Neuronal stem cell (in vitro differentiated cells): ENCODE measurements around the gene MVP.
A peak's percentile ranks its signal among the peaks of the same experiment; 100 is the strongest.

Source experiments
- DNase-seq: peaks from one replicate; pipeline ENCODE4 v3.0.0-alpha.2; 2013; ENCODE audit warnings: low spot score
- H2AFZ ChIP-seq: one replicate; pipeline ENCODE4 v1.6.1; 2013; ENCODE audit warnings: mild to moderate bottlenecking, low read length, inconsistent platforms
- H2AK5ac ChIP-seq: 2 replicates; pipeline ENCODE4 v1.6.1; 2013; ENCODE audit warnings: low read depth, mild to moderate bottlenecking, inconsistent platforms, low read length, moderate library complexity, mixed read lengths
- H2BK120ac ChIP-seq: 2 replicates; pipeline ENCODE4 v1.6.1; 2013; ENCODE audit warnings: low read depth, mild to moderate bottlenecking, inconsistent platforms, low read length, moderate library complexity, mixed read lengths
- H2BK12ac ChIP-seq: one replicate; pipeline ENCODE4 v1.6.1; 2013; ENCODE audit warnings: low read length, inconsistent platforms
- H2BK15ac ChIP-seq: 2 replicates; pipeline ENCODE4 v1.6.1; 2013; ENCODE audit warnings: mild to moderate bottlenecking, low read length, inconsistent platforms, mixed read lengths
- H2BK5ac ChIP-seq: one replicate; pipeline ENCODE4 v1.6.1; 2013; ENCODE audit warnings: inconsistent platforms, mild to moderate bottlenecking, low read length, moderate library complexity
- H3K14ac ChIP-seq: one replicate; pipeline ENCODE4 v1.6.1; 2013; ENCODE audit warnings: low read length, inconsistent platforms
- H3K18ac ChIP-seq: 2 replicates; pipeline ENCODE4 v1.6.1; 2013; ENCODE audit warnings: low read length, inconsistent platforms
- H3K23ac ChIP-seq: 2 replicates; pipeline ENCODE4 v1.6.1; 2013; ENCODE audit warnings: low read depth, mild to moderate bottlenecking, mixed read lengths, low read length, inconsistent platforms; ENCODE audit not compliant: poor library complexity
- H3K27ac ChIP-seq: replicated peaks from 3 replicates; pipeline ENCODE4 v1.5.1; 2013; ENCODE audit warnings: low read length, inconsistent platforms
- H3K27me3 ChIP-seq, 3 experiments: 2 replicates each; pipeline ENCODE4 v1.6.1; 2013; ENCODE audit warnings: low read length in 3 of 3, mild to moderate bottlenecking in 2 of 3, inconsistent platforms in 1 of 3, low read depth in 1 of 3, mixed read lengths in 1 of 3, moderate library complexity in 1 of 3; ENCODE audit not compliant: control insufficient read depth in 3 of 3, insufficient read depth in 3 of 3
- H3K36me3 ChIP-seq, 2 donors: replicated peaks in 1 of 2; 2 replicates each; pipeline ENCODE4 v1.6.1; 2013; ENCODE audit warnings: low read length in 2 of 2; ENCODE audit not compliant: control insufficient read depth in 2 of 2, insufficient read depth in 2 of 2
- H3K4ac ChIP-seq: 2 replicates; pipeline ENCODE4 v1.6.1; 2013; ENCODE audit warnings: inconsistent platforms, mild to moderate bottlenecking, low read length, moderate library complexity
- H3K4me1 ChIP-seq, 2 donors: 1 replicate in 1 of 2; 2 replicates in 1 of 2; pipeline ENCODE4 v1.6.1; 2013; ENCODE audit warnings: low read length in 2 of 2, low read depth in 1 of 2; ENCODE audit not compliant: control insufficient read depth in 2 of 2, insufficient read depth in 1 of 2
- H3K4me2 ChIP-seq: one replicate; pipeline ENCODE4 v1.6.1; 2013; ENCODE audit warnings: mild to moderate bottlenecking, low read length, inconsistent platforms; ENCODE audit not compliant: insufficient read depth, poor library complexity, severe bottlenecking
- H3K4me3 ChIP-seq, 2 donors: 2 replicates each; pipeline ENCODE4 v1.5.1; 2013; ENCODE audit warnings: low read length in 2 of 2, mild to moderate bottlenecking in 2 of 2, inconsistent platforms in 1 of 2, moderate library complexity in 1 of 2
- H3K79me1 ChIP-seq: one replicate; pipeline ENCODE4 v1.6.1; 2013; ENCODE audit warnings: low read depth, mild to moderate bottlenecking, inconsistent platforms, low read length, moderate library complexity
- H3K9ac ChIP-seq: one replicate; pipeline ENCODE4 v1.6.1; 2013; ENCODE audit warnings: mild to moderate bottlenecking, low read depth, low read length, inconsistent platforms; ENCODE audit not compliant: poor library complexity
- H3K9me3 ChIP-seq, 2 donors: replicated peaks in 1 of 2; 2 replicates each; pipeline versions ENCODE3 to v1.6.1; 2013; ENCODE audit warnings: low read length in 2 of 2, mild to moderate bottlenecking in 2 of 2, inconsistent platforms in 1 of 2, low read depth in 1 of 2, mixed read lengths in 1 of 2, moderate library complexity in 1 of 2; ENCODE audit not compliant: control insufficient read depth in 2 of 2, insufficient read depth in 1 of 2
- H4K8ac ChIP-seq: one replicate; pipeline ENCODE4 v1.6.1; 2013; ENCODE audit warnings: low read depth, mild to moderate bottlenecking, inconsistent platforms, low read length, moderate library complexity
- H4K91ac ChIP-seq: one replicate; pipeline ENCODE4 v1.6.1; 2013; ENCODE audit warnings: low read length, low read depth, mild to moderate bottlenecking, inconsistent platforms; ENCODE audit not compliant: poor library complexity
- WGBS, 2 donors: extraction: QIAGEN DNeasy Blood & Tissue Kit; methylation state at CpG; one replicate each; pipeline ENCODE4 v1.1.7; 2013; ENCODE audit warnings: missing lambda C conversion rate in 2 of 2, mixed read lengths in 1 of 2; ENCODE audit not compliant: insufficient read length in 2 of 2, insufficient replicate concordance in 1 of 2; ENCODE audit errors: extremely low coverage in 2 of 2; 5-methylcytosine and 5-hydroxymethylcytosine counted together

MVP gene

GRCh38 chr16:29858149-29858849, 38.0 kb downstream of the MVP start:
- Histone ChIP-seq H3K18ac (no peak overlapping the region), H3K9me3 (no peaks in the 10 kb centered on the region), H3K14ac (no peak overlapping the region), H3K36me3 (peaks cover 20 to 22% of the 10 kb centered on the region in 2 donors), H4K8ac (no peak overlapping the region), H2BK120ac (no peak overlapping the region), H3K23ac (no peak overlapping the region), H4K91ac (no peak overlapping the region), H3K4ac (no peak overlapping the region), H2AFZ (no peak overlapping the region), H2BK15ac (no peak overlapping the region), H2BK12ac (no peak overlapping the region), H3K27ac (no peak overlapping the region), H3K79me1 (peaks cover 7% of the 10 kb centered on the region), H3K4me3 (no peak overlapping the region), H2AK5ac (no peak overlapping the region), H3K9ac (peak overlapping the region; percentile 4), H3K4me2 (no peak overlapping the region), H3K4me1 (peaks cover 4 to 5% of the 10 kb centered on the region in 2 donors), H2BK5ac (no peak overlapping the region), H3K27me3 (no peaks in the 10 kb centered on the region)
- DNase-seq = no peak
- WGBS, 2 donors = no CpG with 5 or more reads among the region's 10 CpGs

GRCh38 chr16:29858974-29859373, 38.7 kb downstream of the MVP start:
- no peak overlapping the region for H3K4me3 ChIP-seq
- no peak for DNase-seq
- H2BK5ac ChIP-seq = no peak overlapping the region
- no peak overlapping the region for H2BK15ac ChIP-seq
- no CpG with 5 or more reads among the region's 19 CpGs for WGBS, 2 donors
- no peak overlapping the region for H3K27ac ChIP-seq
- no peak overlapping the region for H3K4ac ChIP-seq
- H3K18ac ChIP-seq = no peak overlapping the region
- H3K14ac ChIP-seq = no peak overlapping the region
- no peak overlapping the region for H2AFZ ChIP-seq
- peaks cover 20 to 22% of the 10 kb centered on the region in 2 donors for H3K36me3 ChIP-seq
- H4K8ac ChIP-seq = peak overlapping the region; percentile 57
- H3K9ac ChIP-seq = no peak overlapping the region
- H3K4me2 ChIP-seq = no peak overlapping the region
- no peak overlapping the region for H2BK120ac ChIP-seq
- no peak overlapping the region for H3K23ac ChIP-seq
- H3K9me3 ChIP-seq = no peaks in the 10 kb centered on the region
- no peak overlapping the region for H2AK5ac ChIP-seq
- H3K4me1 ChIP-seq = peaks cover 4 to 8% of the 10 kb centered on the region in 2 donors
- peaks cover 7% of the 10 kb centered on the region for H3K79me1 ChIP-seq
- H2BK12ac ChIP-seq = no peak overlapping the region
- H4K91ac ChIP-seq = no peak overlapping the region
- H3K27me3 ChIP-seq = no peaks in the 10 kb centered on the region

DNA sequence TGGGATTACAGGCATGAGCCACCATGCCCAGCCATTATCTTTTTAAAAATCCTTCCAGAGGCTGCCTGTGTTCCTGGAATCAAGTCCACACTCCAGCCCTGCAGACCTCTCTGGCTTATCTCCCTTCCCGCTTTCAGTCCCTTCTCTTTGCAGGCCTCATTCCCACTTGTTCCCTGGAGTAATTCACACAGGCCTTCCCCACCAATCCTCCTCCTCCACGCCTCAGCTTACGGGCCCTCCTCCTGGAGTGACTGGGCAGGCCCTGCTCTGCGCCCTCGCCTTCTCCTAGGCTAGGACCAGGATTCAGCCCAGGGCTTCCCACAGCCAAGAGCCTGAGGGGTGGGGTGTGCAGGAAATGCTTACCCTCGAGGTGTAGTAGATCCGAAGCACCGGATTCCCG, 40.0 kb downstream of the MVP start:
- WGBS, 2 donors = no CpG with 5 or more reads among the region's 9 CpGs
- H3K18ac ChIP-seq = no peak overlapping the region
- H3K27ac ChIP-seq = no peak overlapping the region
- no peak overlapping the region for H3K4me3 ChIP-seq
- H2BK120ac ChIP-seq = no peak overlapping the region
- H3K4me2 ChIP-seq = no peak overlapping the region
- H3K4me1 ChIP-seq = peaks cover 4 to 8% of the 10 kb centered on the region in 2 donors
- H3K9ac ChIP-seq = no peak overlapping the region
- H2BK5ac ChIP-seq = no peak overlapping the region
- no peak overlapping the region for H4K8ac ChIP-seq
- H2BK12ac ChIP-seq = no peak overlapping the region
- no peak overlapping the region for H2BK15ac ChIP-seq
- H4K91ac ChIP-seq = no peak overlapping the region
- no peak overlapping the region for H3K14ac ChIP-seq
- no peak overlapping the region for H2AK5ac ChIP-seq
- peaks cover 7% of the 10 kb centered on the region for H3K79me1 ChIP-seq
- H3K9me3 ChIP-seq = no peaks in the 10 kb centered on the region
- H3K27me3 ChIP-seq = no peaks in the 10 kb centered on the region
- H3K4ac ChIP-seq = no peak overlapping the region
- DNase-seq = no peak
- no peak overlapping the region for H2AFZ ChIP-seq
- peaks cover 20 to 22% of the 10 kb centered on the region in 2 donors for H3K36me3 ChIP-seq
- H3K23ac ChIP-seq = no peak overlapping the region

GRCh38 chr16:29862383-29862883, 42.2 kb downstream of the MVP start:
- Histone ChIP-seq H3K4me3 (peak overlapping the region; percentile 77 to 96), H3K18ac (peak overlapping the region; percentile 91), H2BK12ac (no peak overlapping the region), H3K14ac (no peak overlapping the region), H3K79me1 (peaks cover 7% of the 10 kb centered on the region), H2AFZ (peak overlapping the region; percentile 92), H3K9me3 (no peaks in the 10 kb centered on the region), H3K27me3 (no peaks in the 10 kb centered on the region), H3K4ac (no peak overlapping the region), H2BK120ac (no peak overlapping the region), H2AK5ac (peak overlapping the region; percentile 5), H3K4me2 (peak overlapping the region; percentile 75), H3K36me3 (peaks cover 20 to 22% of the 10 kb centered on the region in 2 donors), H2BK5ac (peak overlapping the region; percentile 96), H4K8ac (no peak overlapping the region), H3K4me1 (peaks cover 4 to 8% of the 10 kb centered on the region in 2 donors), H3K27ac (peak overlapping the region; percentile 55), H2BK15ac (peak overlapping the region; percentile 94), H4K91ac (no peak overlapping the region), H3K23ac (peak overlapping the region; percentile 94), H3K9ac (peak overlapping the region; percentile 92)
- no peak for DNase-seq
- no CpG with 5 or more reads among the region's 27 CpGs for WGBS, 2 donors
